ENCODE results near the gene KRT73.

DNA sequence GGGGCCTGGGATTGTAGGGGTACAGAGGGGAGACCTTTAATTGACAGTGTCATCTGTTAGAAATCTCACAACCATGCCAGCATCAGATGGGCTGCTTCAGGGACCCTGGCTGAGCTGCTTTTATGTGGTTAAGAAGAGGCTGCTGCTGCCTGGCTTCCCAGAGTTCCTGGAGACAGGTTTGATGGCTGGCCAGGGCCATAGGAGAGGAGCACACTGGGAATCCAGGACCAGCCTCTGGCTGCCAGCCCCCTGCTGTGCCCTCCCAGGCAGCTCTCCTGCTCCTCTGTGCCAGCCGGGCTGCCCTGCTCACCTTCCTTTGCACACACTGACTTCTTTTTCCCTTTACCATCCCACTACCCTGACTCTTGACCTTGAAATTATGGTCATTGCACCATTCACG, 507 bp upstream of the KRT73 start:
- TF ChIP-seq, protein P1, sequence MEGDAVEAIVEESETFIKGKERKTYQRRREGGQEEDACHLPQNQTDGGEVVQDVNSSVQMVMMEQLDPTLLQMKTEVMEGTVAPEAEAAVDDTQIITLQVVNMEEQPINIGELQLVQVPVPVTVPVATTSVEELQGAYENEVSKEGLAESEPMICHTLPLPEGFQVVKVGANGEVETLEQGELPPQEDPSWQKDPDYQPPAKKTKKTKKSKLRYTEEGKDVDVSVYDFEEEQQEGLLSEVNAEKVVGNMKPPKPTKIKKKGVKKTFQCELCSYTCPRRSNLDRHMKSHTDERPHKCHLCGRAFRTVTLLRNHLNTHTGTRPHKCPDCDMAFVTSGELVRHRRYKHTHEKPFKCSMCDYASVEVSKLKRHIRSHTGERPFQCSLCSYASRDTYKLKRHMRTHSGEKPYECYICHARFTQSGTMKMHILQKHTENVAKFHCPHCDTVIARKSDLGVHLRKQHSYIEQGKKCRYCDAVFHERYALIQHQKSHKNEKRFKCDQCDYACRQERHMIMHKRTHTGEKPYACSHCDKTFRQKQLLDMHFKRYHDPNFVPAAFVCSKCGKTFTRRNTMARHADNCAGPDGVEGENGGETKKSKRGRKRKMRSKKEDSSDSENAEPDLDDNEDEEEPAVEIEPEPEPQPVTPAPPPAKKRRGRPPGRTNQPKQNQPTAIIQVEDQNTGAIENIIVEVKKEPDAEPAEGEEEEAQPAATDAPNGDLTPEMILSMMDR (conservative IDR thresholded peaks at IDR 0.05 in 1 of 2, IDR thresholded peaks at IDR 0.05 in 1 of 2; ENCODE audit: low read depth in 1 of 2, low read length in 2 of 2) = no peak
- TF ChIP-seq EZH2 (IDR thresholded peaks at IDR 0.05; ENCODE audit: low read length, missing control alignments) = no peak

All from fibroblast of lung (primary cell).